Heart left ventricle (tissue), 16 donors: ENCODE measurements around the gene PHF2. TPM values are rescaled to one million over a fixed set of nuclear protein-coding genes. Genes with fewer than 3 reads are reported as not detected.

Experiments used
- ATAC-seq, 4 donors: fragments of 200-7000 bp; cut with Tn5 transposase; one replicate each; pipeline ENCODE4 v1.9.1; 2020 to 2022; ENCODE audit warnings: moderate library complexity in 4 of 4, mild to moderate bottlenecking in 3 of 4, moderate number of reproducible peaks in 1 of 4
- DNase-seq, 5 donors: peaks; one replicate each; pipeline ENCODE4 v3.0.0-alpha.2; 2020
- H3K27ac ChIP-seq, 12 donors: fragments of 200-600 bp; sonication (generic) in 4 of 12; one replicate each; pipeline versions ENCODE4 v1.5.0 to v1.8.0; 2016 to 2022; ENCODE audit warnings: mild to moderate bottlenecking in 2 of 12
- H3K27me3 ChIP-seq, 9 donors: fragments of 200-600 bp; sonication (generic) in 2 of 9; one replicate each; pipeline versions ENCODE4 v1.5.1 to v1.8.0; 2016 to 2022; ENCODE audit warnings: mild to moderate bottlenecking in 3 of 9
- H3K36me3 ChIP-seq, 9 donors: fragments of 200-600 bp; sonication (generic) in 2 of 9; one replicate each; pipeline versions ENCODE4 v1.5.0 to v1.8.0; 2018 to 2022; ENCODE audit warnings: mild to moderate bottlenecking in 2 of 9
- H3K4me1 ChIP-seq, 12 donors: fragments of 200-600 bp; sonication (generic) in 4 of 12; one replicate each; pipeline versions ENCODE4 v1.5.0 to v1.8.0; 2016 to 2022; ENCODE audit warnings: mild to moderate bottlenecking in 3 of 12
- H3K4me3 ChIP-seq, 12 donors: fragments of 200-600 bp; sonication (generic) in 4 of 12; one replicate each; pipeline versions ENCODE4 v1.5.0 to v1.8.0; 2017 to 2022; ENCODE audit warnings: mild to moderate bottlenecking in 9 of 12, moderate library complexity in 4 of 12
- H3K9me3 ChIP-seq, 12 donors: fragments of 200-600 bp; sonication (generic) in 4 of 12; one replicate each; pipeline versions ENCODE4 v1.5.0 to v1.8.0; 2016 to 2022; ENCODE audit warnings: mild to moderate bottlenecking in 1 of 12
- CTCF ChIP-seq, 12 donors: fragments of 200-600 bp; sonication (generic) in 4 of 12; IDR thresholded peaks; one replicate each; pipeline versions ENCODE4 v1.5.0 to v1.8.0; 2018 to 2022; ENCODE audit warnings: antibody characterized with exemption in 12 of 12, mild to moderate bottlenecking in 5 of 12
- POLR2A ChIP-seq, 2 donors: fragments of 450-650 bp; IDR thresholded peaks; one replicate each; pipeline ENCODE4 v1.6.1; 2017; ENCODE audit warnings: antibody characterized with exemption in 2 of 2, mild to moderate bottlenecking in 2 of 2, moderate library complexity in 2 of 2
- WGBS, 4 donors: extraction: QIAGEN DNeasy Blood & Tissue Kit in 2 of 4; methylation state at CpG; one replicate each; pipeline versions ENCODE4 v1.1.5 to v1.1.7; 2013 to 2018; 5-methylcytosine and 5-hydroxymethylcytosine counted together
- intact Hi-C, 10 donors: fragments of 100-400 bp; cut with DNase I; formaldehyde crosslinking; loops; one replicate each; pipeline versions ENCODE4 v1.11.1 to v1.14.2; 2022
- polyA plus RNA-seq, 2 donors: library from polyadenylated mRNA; stranded (reverse); fragments of 200-250 nt; gene quantifications; one replicate each; pipeline ENCODE4 v1.2.3, GENCODE V29; 2013
- total RNA-seq, 9 donors: library from RNA; depleted of rRNA in 2 of 9; stranded (reverse); fragments of >200 nt in 2 of 9; fragmentation: NEBNext Ultra II Directional in 3 of 9; extraction: Animal tissue kit (Norgen Biotek cat#: 25700) in 3 of 9; gene quantifications; one replicate each; pipeline versions ENCODE4 v1.1.0 to v1.2.4, GENCODE V29; 2016 to 2023
- donor health status: ischemic (EF 13 %, LVEDD 7.1; RV severe dilation, severe dysfunction).
- donor health status: healthy with polysubstance abuse.
- donor health status: DM: no; HTN: yes; CAD: no.
- donor health status: DM: no; HTN: no; CAD: no.
- donor health status: ischemic (EF 25% LVEDD 6.9; RV normal size, moderate dysfunction).
- donor health status: ischemic (EF 25% LVEDD 5.7; RV mildly dilated, moderate dysfunction).
- donor health status: healthy.
- donor health status: DM: yes; HTN: yes; CAD: no.
- donor health status: ischemic (EF 35%, LVEDD 5.7; RV mildly dilated, moderate dysfunction).
- donor health status: nonischemic (EF 11% LVEDD 7.7; RV severe dilation, severe dysfunction).
- donor health status: DM: yes; HTN: yes; CAD: no.
- donor health status: PGD.
- donor health status: ischemic (EF 29% LVEDD 5.4; RV normal size, mild dysfunction).
- donor health status: nonischemic (EF 23%, LVEDD 6.1; RV moderate dilation, normal function).

The PHF2 gene
- total and polyA plus RNA-seq, 11 donors = 18.8 to 37.2 (median 22.1) TPM

- no peak overlapping the region for H3K4me3 ChIP-seq
- WGBS, 4 donors = 69 to 73% (median 72%) methylated on average over 11 to 16 of the region's 16 CpGs
- H3K36me3 ChIP-seq = no peaks in the 10 kb centered on the region
- H3K4me1 ChIP-seq = no peaks in the 10 kb centered on the region
- TF ChIP-seq CTCF (IDR thresholded peaks at IDR 0.05) (no peak), POLR2A (IDR thresholded peaks at IDR 0.05) (no peak)
- peaks cover 0 to 15% (median 0%) of the 10 kb centered on the region in 12 donors for H3K9me3 ChIP-seq
- H3K27me3 ChIP-seq = no peaks in the 10 kb centered on the region
- intact Hi-C loops = no loop called here
- DNase-seq (peak in 1 of 5 donors; percentile 33), ATAC-seq (no peak)
- no peak overlapping the region for H3K27ac ChIP-seq
Observed at GRCh38 chr9:93698140-93698908, 121.9 kb downstream of the PHF2 start.

GRCh38 chr9:93699650-93700049, 123.3 kb downstream of the PHF2 start:
- DNase-seq = peak in 1 of 5 donors; percentile 28
- ATAC-seq = no peak
- intact Hi-C loops = no loop called here
- no peaks in the 10 kb centered on the region for H3K4me1 ChIP-seq
- no peak for TF ChIP-seq CTCF (IDR thresholded peaks at IDR 0.05)
- TF ChIP-seq POLR2A (IDR thresholded peaks at IDR 0.05) = no peak
- 76 to 100% (median 86%) methylated on average over 1 to 3 of the region's 3 CpGs for WGBS, 4 donors
- H3K4me3 ChIP-seq = no peak overlapping the region
- H3K36me3 ChIP-seq = no peaks in the 10 kb centered on the region
- no peak overlapping the region for H3K27ac ChIP-seq
- H3K27me3 ChIP-seq = no peaks in the 10 kb centered on the region
- peaks cover 0 to 27% (median 3%) of the 10 kb centered on the region in 12 donors for H3K9me3 ChIP-seq

GRCh38 chr9:93701494-93702218, 125.3 kb downstream of the PHF2 start:
- peaks cover 0 to 27% (median 3%) of the 10 kb centered on the region in 12 donors for H3K9me3 ChIP-seq
- ATAC-seq (no peak), DNase-seq (peak in 1 of 5 donors; percentile 19)
- no peaks in the 10 kb centered on the region for H3K27me3 ChIP-seq
- TF ChIP-seq POLR2A (IDR thresholded peaks at IDR 0.05) (no peak), CTCF (IDR thresholded peaks at IDR 0.05) (no peak)
- H3K36me3 ChIP-seq = no peaks in the 10 kb centered on the region
- no peak overlapping the region for H3K27ac ChIP-seq
- no peak overlapping the region for H3K4me3 ChIP-seq
- H3K4me1 ChIP-seq = no peaks in the 10 kb centered on the region
- 73 to 86% (median 84%) methylated on average over 16 of the region's 16 CpGs for WGBS, 4 donors
- intact Hi-C loops = no loop called here

- Histone ChIP-seq H3K9me3 (peaks cover 0 to 27% (median 3%) of the 10 kb centered on the region in 12 donors), H3K27me3 (no peaks in the 10 kb centered on the region), H3K36me3 (no peaks in the 10 kb centered on the region), H3K4me3 (no peak overlapping the region), H3K4me1 (no peaks in the 10 kb centered on the region), H3K27ac (no peak overlapping the region)
- intact Hi-C loops = no loop called here
- WGBS, 4 donors = 76 to 83% (median 79%) methylated on average over 7 of the region's 7 CpGs
- ATAC-seq (no peak), DNase-seq (peak in 1 of 5 donors; percentile 33)
- no peak for TF ChIP-seq POLR2A (IDR thresholded peaks at IDR 0.05)
- TF ChIP-seq CTCF (IDR thresholded peaks at IDR 0.05) = no peak
Observed at GRCh38 chr9:93702261-93702660, 125.9 kb downstream of the PHF2 start.
